Stimulated activated CD4-positive, alpha-beta T cell treated with anti-CD3 and anti-CD28 coated beads, TNF-alpha, amount 100 ng/mL, for 24 hours (primary cell): Measurements from ENCODE around the gene ZNF541.
"Not testable (repeated sequence)": the region's sequence is repeated elsewhere in the genome, so short reads cannot be mapped to it uniquely, and the experiment has no call there.

ENCODE experiments used
- DNase-seq, 3 experiments: peaks; one replicate each; pipeline ENCODE4 v3.0.0-alpha.2; 2020; ENCODE audit warnings: low read depth in 3 of 3

ZNF541 gene

GRCh38 chr19:47599671-47600245 is 26.8 kb upstream of the ZNF541 start:
- not testable (repeated sequence) for DNase-seq

GRCh38 chr19:47598407-47599349 is 25.7 kb upstream of the ZNF541 start:
- DNase-seq, result no peak

DNA sequence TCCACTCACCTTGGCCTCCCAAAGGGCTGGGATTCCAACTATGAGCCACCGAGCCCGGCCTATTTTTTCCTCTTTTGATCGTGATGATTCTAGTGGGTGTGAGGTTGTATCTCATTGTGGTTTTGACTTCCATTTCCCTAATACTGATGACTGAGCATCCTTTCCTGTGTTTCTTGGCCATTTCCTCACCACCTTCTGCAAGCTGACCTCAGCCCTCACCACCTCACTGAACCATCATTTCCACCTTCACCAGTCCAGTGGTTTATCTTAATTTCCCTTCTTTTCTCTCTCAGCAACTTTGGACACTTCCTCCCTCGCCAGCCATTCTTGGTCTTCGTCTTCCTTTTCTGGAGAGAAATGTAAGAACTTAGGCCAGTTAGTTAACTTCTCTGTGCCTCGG is 23.0 kb upstream of the ZNF541 start:
- DNase-seq, result no peak

GRCh38 chr19:47593860-47594259 is 20.9 kb upstream of the ZNF541 start:
- DNase-seq, result no peak

- no peak for DNase-seq
Measured at GRCh38 chr19:47589824-47590223, 16.9 kb upstream of the ZNF541 start.

DNA sequence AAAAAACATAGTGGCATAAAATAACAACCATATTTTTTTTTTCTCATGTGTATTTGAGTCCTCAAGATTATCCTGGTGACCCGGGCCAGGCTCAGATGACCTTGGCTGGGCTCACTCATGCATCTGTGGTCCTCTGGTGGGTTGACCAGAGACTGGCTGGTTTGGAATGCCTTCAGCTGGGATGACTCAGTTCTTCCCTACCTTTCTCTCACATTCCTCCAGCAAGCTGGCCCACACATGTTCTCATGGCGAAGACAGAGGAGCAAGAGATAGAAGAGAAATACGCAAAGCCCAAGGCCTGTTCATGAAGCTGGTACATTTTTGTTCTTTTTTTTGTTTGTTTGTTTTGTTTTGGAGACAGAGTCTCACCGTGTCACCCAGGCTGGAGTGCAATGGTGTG is 14.3 kb upstream of the ZNF541 start:
- DNase-seq, result no peak

- not testable (repeated sequence) for DNase-seq
Measured at GRCh38 chr19:47583161-47583560, 10.2 kb upstream of the ZNF541 start.

DNA sequence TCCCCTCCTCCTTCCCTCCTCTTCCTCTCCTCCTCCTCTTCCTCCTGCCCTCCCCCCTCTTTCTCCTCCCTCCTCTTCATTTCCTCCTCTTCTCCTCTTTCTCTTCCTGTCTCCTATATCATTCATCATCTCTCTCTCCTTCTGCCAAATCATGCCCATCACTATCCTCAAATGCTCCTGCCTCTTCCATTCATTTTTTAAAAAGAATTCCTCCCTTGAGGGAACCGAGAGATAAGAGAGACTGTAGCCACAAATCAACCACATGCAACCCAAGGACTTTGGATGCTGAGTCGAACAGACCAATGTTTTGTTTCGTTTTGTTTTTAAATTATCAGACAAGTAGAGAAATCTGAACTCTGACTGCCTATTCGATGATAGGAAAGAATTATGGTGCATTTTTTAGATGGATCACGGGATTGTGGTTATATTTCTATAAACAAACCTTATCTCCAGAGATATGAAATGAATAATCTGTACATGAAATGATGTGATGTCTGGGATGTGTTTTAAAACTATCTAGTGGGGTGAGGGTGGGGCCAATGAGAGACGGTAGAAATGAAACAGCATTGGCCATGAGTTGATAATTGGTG is 9.5 kb upstream of the ZNF541 start:
- DNase-seq, result no peak

- no peak for DNase-seq
Measured at GRCh38 chr19:47581605-47582319, 8.8 kb upstream of the ZNF541 start.

GRCh38 chr19:47580397-47580796 is 7.4 kb upstream of the ZNF541 start:
- no peak for DNase-seq

DNA sequence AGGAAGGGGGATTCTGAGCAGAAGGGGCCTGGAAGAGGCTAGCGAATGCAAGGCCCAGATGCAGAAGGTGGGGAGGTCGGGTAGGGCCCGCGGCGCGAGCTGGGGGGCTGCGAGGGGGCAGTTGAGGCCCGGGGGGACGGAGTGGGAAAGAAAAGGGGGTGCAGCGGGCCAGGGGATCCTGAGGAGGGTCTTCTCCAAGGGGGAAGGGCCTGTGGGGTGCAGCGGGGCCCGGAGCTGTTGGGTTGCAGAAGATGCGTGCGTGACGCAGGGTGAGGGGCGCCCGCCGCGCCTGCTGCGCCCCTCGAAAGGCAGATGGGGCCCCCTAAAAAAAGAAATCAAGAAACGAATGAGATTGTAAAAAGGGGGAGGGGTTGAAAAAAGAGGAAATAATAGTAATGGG is 313 bp downstream of the ZNF541 start:
- DNase-seq, result no peak

GRCh38 chr19:47569331-47569730 is 3.6 kb downstream of the ZNF541 start:
- DNase-seq, result no peak

GRCh38 chr19:47564081-47564480 is 8.9 kb downstream of the ZNF541 start:
- no peak for DNase-seq

DNA sequence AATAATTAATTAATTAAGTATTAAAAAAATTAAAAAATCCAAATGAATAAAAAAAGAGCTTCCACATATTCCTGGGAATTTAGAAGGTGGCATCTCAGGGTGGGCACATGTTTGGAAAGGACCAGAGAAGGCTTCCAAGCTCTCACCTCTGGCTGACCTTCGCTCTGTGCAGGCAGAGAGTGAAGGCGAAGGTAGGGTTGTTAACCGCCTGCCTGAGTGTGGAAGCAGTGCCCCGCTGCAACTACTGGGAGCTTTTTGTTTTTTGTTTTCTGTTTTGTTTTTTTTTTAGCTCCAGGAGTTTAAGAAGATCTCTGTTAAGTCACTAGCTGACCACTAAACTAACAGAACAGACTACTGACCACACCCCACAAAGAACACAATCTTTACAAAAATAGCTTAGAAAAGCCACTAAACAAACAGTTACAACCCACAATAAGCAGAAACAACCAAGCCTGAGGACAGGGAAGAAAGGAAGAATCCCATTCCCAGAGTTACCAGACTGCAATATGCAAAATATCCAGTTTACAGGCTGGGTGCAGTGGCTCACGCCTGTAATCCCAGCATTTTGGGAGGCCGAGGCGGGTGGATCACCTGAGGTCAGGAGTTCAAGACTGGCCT is 11.4 kb downstream of the ZNF541 start:
- no peak for DNase-seq

DNA sequence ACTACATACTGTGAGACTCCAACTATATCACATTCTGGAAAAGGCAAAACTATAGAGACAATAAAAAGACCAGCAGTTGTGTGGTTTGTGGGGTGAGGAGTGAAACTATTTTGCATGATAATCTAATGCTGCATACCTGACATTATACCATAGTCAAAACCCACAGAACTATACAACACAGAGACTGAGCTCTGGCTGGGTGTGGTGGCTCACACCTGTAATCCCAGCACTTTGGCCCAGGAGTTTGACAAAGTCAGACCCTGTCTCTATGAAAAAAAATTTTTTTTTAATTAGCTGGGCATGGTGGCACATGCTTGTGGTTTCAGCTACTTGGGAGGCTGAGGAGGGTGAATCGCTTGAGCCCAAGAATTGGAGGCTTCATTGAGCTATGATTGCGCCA is 11.9 kb downstream of the ZNF541 start:
- no peak for DNase-seq

- DNase-seq, result no peak
Measured at GRCh38 chr19:47550129-47550528, 22.8 kb downstream of the ZNF541 start.

GRCh38 chr19:47549261-47549862 is 23.6 kb downstream of the ZNF541 start:
- no peak for DNase-seq

DNA sequence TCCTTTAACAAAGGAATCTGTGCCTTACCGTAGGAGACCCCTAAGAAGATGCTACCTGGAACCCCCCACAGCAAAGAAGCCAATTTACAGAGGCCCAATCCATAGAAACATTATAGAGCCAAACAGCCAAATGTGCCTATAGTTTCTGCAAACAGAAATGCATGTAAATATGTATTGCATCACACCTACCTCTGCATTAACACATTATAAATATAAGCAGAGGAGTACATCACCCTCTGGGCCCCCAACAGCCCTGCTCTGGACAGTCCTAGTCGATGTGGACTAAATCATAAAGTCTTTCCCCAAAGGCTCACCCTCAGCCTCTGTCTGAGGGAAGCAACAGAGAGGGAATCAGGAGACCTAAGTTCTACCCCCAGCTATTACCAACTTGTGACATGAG is 25.7 kb downstream of the ZNF541 start:
- DNase-seq, result no peak

DNA sequence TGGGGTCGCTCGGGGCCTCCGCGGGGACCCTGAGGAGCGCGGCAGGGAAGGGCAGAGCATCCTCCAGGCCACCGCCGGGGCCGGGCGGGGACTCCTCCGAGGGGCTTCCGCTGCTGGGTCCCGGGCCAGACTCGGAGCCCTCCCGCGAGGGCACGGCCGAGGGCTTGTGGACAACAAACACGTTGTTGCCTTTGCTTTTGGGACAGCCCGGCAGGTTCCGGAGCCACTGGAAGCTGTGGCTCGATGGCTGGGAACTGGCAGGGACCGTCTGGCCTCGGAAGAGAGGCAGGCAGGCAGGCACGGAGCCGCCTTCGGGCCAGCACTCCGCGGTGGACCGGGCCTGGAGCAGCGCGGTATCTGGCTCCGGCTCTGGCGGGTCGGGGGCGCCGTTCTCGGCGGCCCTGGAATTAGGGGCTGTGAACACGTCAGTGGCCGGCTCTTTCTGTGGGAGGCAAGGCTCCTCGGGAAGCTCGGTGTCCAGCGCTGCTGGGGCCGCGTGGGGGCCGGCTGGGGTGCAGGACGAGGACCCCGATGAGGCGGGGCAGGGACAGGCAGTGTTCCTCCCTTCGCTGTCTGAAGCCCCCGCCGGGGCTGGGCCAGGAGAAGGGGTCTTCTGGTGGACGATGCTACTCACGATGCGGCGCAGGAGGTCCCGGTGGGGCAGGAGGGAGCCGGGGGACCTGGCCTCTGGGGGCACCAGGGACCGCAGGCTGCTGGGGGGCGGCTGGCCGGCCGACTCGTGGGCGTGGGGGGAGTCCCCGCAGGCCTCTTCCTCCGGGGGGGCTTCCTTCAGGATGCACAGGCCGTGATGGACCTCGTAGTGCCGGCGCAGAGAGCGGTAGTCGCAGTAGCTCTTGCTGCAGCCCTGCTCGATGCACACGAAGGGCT is 27.6 kb downstream of the ZNF541 start:
- DNase-seq, result no peak

DNA sequence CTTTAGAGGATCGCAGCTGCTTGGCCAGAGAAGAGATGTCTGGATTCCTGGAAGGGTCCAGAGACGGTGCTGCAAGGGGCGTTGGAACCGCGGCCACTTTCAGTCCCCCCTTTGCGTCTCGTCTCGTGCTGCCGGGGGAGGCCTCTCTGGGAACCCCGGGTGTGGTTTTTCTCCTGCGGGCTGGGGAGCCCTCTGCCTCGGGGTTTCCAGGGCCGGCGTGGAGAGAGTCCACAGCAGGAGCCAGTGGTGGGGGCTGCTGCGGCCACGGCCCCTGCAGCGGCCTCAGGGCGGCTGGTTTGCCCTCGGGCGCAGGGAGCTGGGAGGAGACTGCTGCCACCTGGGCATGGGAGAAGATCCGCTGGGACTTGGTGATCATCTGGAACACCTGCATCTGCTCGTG is 28.5 kb downstream of the ZNF541 start:
- no peak for DNase-seq
